ENCODE data around the gene FKBP11.

GRCh38 chr12:48933664-48934311 lies 8.5 kb upstream of the FKBP11 start:
- TF ChIP-seq CTCF (IDR thresholded peaks at IDR 0.05): no peak
- no peak for TF ChIP-seq POLR2A (IDR thresholded peaks at IDR 0.05)

All from breast epithelium (tissue), 3 donors.